ENCODE results near the gene ENO2.

- TF ChIP-seq, protein P1, sequence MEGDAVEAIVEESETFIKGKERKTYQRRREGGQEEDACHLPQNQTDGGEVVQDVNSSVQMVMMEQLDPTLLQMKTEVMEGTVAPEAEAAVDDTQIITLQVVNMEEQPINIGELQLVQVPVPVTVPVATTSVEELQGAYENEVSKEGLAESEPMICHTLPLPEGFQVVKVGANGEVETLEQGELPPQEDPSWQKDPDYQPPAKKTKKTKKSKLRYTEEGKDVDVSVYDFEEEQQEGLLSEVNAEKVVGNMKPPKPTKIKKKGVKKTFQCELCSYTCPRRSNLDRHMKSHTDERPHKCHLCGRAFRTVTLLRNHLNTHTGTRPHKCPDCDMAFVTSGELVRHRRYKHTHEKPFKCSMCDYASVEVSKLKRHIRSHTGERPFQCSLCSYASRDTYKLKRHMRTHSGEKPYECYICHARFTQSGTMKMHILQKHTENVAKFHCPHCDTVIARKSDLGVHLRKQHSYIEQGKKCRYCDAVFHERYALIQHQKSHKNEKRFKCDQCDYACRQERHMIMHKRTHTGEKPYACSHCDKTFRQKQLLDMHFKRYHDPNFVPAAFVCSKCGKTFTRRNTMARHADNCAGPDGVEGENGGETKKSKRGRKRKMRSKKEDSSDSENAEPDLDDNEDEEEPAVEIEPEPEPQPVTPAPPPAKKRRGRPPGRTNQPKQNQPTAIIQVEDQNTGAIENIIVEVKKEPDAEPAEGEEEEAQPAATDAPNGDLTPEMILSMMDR (IDR thresholded peaks at IDR 0.05), result no peak
- TF ChIP-seq POLR2AphosphoS5 (IDR thresholded peaks at IDR 0.05), result no peak
- no peak for TF ChIP-seq EP300 (IDR thresholded peaks at IDR 0.05)
- TF ChIP-seq POLR2A (IDR thresholded peaks at IDR 0.05), result no peak
These were observed 51.3 kb downstream of the ENO2 start for GRCh38 chr12:6965714-6966113.

Measured in upper lobe of left lung (tissue), 4 donors.